Right lobe of liver (tissue), 6 donors: ENCODE results near the gene SEC14L2. TPM values are rescaled to one million over a fixed set of nuclear protein-coding genes. Genes with fewer than 3 reads are reported as not detected.
A peak's percentile ranks its signal among the peaks of the same experiment; 100 is the strongest.

ENCODE experiments used
- ATAC-seq, 4 donors: fragments of 200-7000 bp; cut with Tn5 transposase; one replicate each; pipeline ENCODE4 v1.9.1; 2020; ENCODE audit warnings: mild to moderate bottlenecking in 4 of 4, moderate library complexity in 4 of 4
- DNase-seq, 3 donors: peaks; one replicate each; pipeline ENCODE4 v3.0.0-alpha.2; 2020
- H3K27ac ChIP-seq, 3 donors: fragments of 200-600 bp; one replicate each; pipeline ENCODE4 v1.8.0; 2022
- H3K27me3 ChIP-seq, 2 donors: fragments of 200-600 bp; one replicate each; pipeline ENCODE4 v1.8.0; 2022
- H3K36me3 ChIP-seq, 4 donors: fragments of 200-600 bp; sonication (generic) in 1 of 4; one replicate each; pipeline versions ENCODE4 v1.5.1 to v1.8.0; 2017 to 2022; ENCODE audit warnings: control low read depth in 1 of 4
- H3K4me1 ChIP-seq, 4 donors: fragments of 200-600 bp; sonication (generic) in 1 of 4; one replicate each; pipeline versions ENCODE4 v1.5.1 to v1.8.0; 2017 to 2022; ENCODE audit warnings: control low read depth in 1 of 4
- H3K4me3 ChIP-seq, 3 donors: fragments of 200-600 bp; one replicate each; pipeline ENCODE4 v1.8.0; 2022
- H3K9me3 ChIP-seq, 4 donors: fragments of 200-600 bp; sonication (generic) in 1 of 4; one replicate each; pipeline versions ENCODE4 v1.5.1 to v1.8.0; 2017 to 2022; ENCODE audit warnings: control low read depth in 1 of 4
- CTCF ChIP-seq, 4 donors: fragments of 200-600 bp in 3 of 4; fragments of 450-650 bp in 1 of 4; IDR thresholded peaks; one replicate each; pipeline versions ENCODE4 v1.5.1 to v1.8.0; 2016 to 2022; ENCODE audit warnings: antibody characterized with exemption in 4 of 4, mild to moderate bottlenecking in 2 of 4
- POLR2A ChIP-seq: fragments of 450-650 bp; IDR thresholded peaks from one replicate; pipeline ENCODE4 v1.6.1; 2017; ENCODE audit warnings: antibody characterized with exemption, mild to moderate bottlenecking
- WGBS: methylation state at CpG from one replicate; pipeline ENCODE4 v1.1.6; 2018; ENCODE audit warnings: low coverage, low lambda C conversion rate; ENCODE audit not compliant: insufficient coverage; ENCODE audit errors: missing lambda C conversion rate; 5-methylcytosine and 5-hydroxymethylcytosine counted together
- intact Hi-C, 2 donors: fragments of 100-400 bp; cut with DNase I; formaldehyde crosslinking; loops; one replicate each; pipeline versions ENCODE4 v1.11.2 to v1.14.1; 2022
- total RNA-seq, 6 experiments: library from RNA; depleted of rRNA in 2 of 6; stranded (reverse); fragments of >200 nt in 2 of 6; fragmentation: NEBNext Ultra II Directional in 3 of 6; extraction: Animal tissue kit (Norgen Biotek cat#: 25700) in 3 of 6; gene quantifications; one replicate each; pipeline versions ENCODE4 v1.1.0 to v1.2.4, GENCODE V29; 2016 to 2023
- donor health status: DM: no; HTN: yes; CAD: no.
- donor health status: DM: no; HTN: no; CAD: no.
- donor health status: DM: no; HTN: no; CAD: no.
- donor health status: DM: no; HTN: yes; CAD: no.
- donor health status: DM: no; HTN: yes; CAD: no.

The SEC14L2 gene
- total RNA-seq, 6 experiments from 2014 or later = 42.7 to 240 (median 101) TPM

- peak; percentile 24 to 58 (median 40) for ATAC-seq
- no peaks in the 10 kb centered on the region for H3K9me3 ChIP-seq
- WGBS = no CpG with 5 or more reads among the region's 4 CpGs
- intact Hi-C loops = no loop called here
- peak in 1 of 3 donors; percentile 51 for DNase-seq
- no peak overlapping the region for H3K27ac ChIP-seq
- no peak overlapping the region for H3K4me3 ChIP-seq
- TF ChIP-seq POLR2A (no peak), CTCF (IDR thresholded peaks at IDR 0.05) (no peak)
- no peaks in the 10 kb centered on the region for H3K27me3 ChIP-seq
- peaks cover 0 to 14% (median 7%) of the 10 kb centered on the region in 4 donors for H3K4me1 ChIP-seq
- no peaks in the 10 kb centered on the region for H3K36me3 ChIP-seq
Observed at GRCh38 chr22:30432096-30432495, 35.3 kb downstream of the SEC14L2 start.

- DNase-seq (peak in 2 of 3 donors; percentile 69 to 81), ATAC-seq (peak; percentile 62 to 80 (median 64))
- Histone ChIP-seq H3K4me1 (peaks cover 0 to 14% (median 7%) of the 10 kb centered on the region in 4 donors), H3K36me3 (no peaks in the 10 kb centered on the region), H3K27me3 (no peaks in the 10 kb centered on the region), H3K27ac (no peak overlapping the region), H3K4me3 (no peak overlapping the region), H3K9me3 (no peaks in the 10 kb centered on the region)
- WGBS = 20% methylated on average over 2 of the region's 2 CpGs
- intact Hi-C loops = no loop called here
- TF ChIP-seq POLR2A (no peak), CTCF (IDR thresholded peaks at IDR 0.05) (no peak)
Observed at GRCh38 chr22:30432520-30432919, 35.7 kb downstream of the SEC14L2 start.

GRCh38 chr22:30433227-30433626, 36.4 kb downstream of the SEC14L2 start:
- DNase-seq (no peak), ATAC-seq (no peak)
- intact Hi-C loops = no loop called here
- H3K27me3 ChIP-seq = no peaks in the 10 kb centered on the region
- H3K4me3 ChIP-seq = no peak overlapping the region
- no peaks in the 10 kb centered on the region for H3K36me3 ChIP-seq
- no peak overlapping the region for H3K27ac ChIP-seq
- H3K4me1 ChIP-seq = peaks cover 0 to 14% (median 7%) of the 10 kb centered on the region in 4 donors
- TF ChIP-seq POLR2A (no peak), CTCF (IDR thresholded peaks at IDR 0.05) (no peak)
- no peaks in the 10 kb centered on the region for H3K9me3 ChIP-seq
- 100% methylated on average over 1 of the region's 3 CpGs for WGBS

GRCh38 chr22:30433773-30434172, 37.0 kb downstream of the SEC14L2 start:
- TF ChIP-seq CTCF (IDR thresholded peaks at IDR 0.05) (no peak), POLR2A (no peak)
- H3K27ac ChIP-seq = no peak overlapping the region
- intact Hi-C loops = no loop called here
- ATAC-seq (no peak), DNase-seq (peak in 1 of 3 donors; percentile 24)
- no peaks in the 10 kb centered on the region for H3K36me3 ChIP-seq
- H3K27me3 ChIP-seq = no peaks in the 10 kb centered on the region
- no peak overlapping the region for H3K4me3 ChIP-seq
- no CpG with 5 or more reads among the region's 1 CpG for WGBS
- peaks cover 0 to 14% (median 7%) of the 10 kb centered on the region in 4 donors for H3K4me1 ChIP-seq
- H3K9me3 ChIP-seq = no peaks in the 10 kb centered on the region

- Histone ChIP-seq H3K27ac (peak overlapping the region in 1 of 3 donors; percentile 29), H3K36me3 (no peaks in the 10 kb centered on the region), H3K4me3 (no peak overlapping the region), H3K9me3 (no peaks in the 10 kb centered on the region), H3K27me3 (no peaks in the 10 kb centered on the region), H3K4me1 (peaks cover 0 to 14% (median 7%) of the 10 kb centered on the region in 4 donors)
- ATAC-seq (no peak), DNase-seq (no peak)
- intact Hi-C loops = no loop called here
- TF ChIP-seq POLR2A (no peak), CTCF (IDR thresholded peaks at IDR 0.05) (no peak)
- WGBS = no CpG with 5 or more reads among the region's 1 CpG
Observed at GRCh38 chr22:30434843-30435242, 38.0 kb downstream of the SEC14L2 start.
